Lung (tissue), 12 donors: ENCODE results near the gene BCAS3. TPM values are rescaled to one million over a fixed set of nuclear protein-coding genes. Genes with fewer than 3 reads are reported as not detected.

Experiments used
- ATAC-seq: fragments of 200-7000 bp; cut with Tn5 transposase; one replicate; pipeline ENCODE4 v1.9.1; 2020; ENCODE audit warnings: moderate number of reproducible peaks; ENCODE audit not compliant: insufficient read depth, low FRiP score
- DNase-seq, 3 donors: peaks; one replicate each; pipeline ENCODE4 v3.0.0-alpha.2; 2013 to 2017
- H3K27ac ChIP-seq, 2 donors: one replicate each; pipeline ENCODE4 v1.5.1; 2013; ENCODE audit warnings: mild to moderate bottlenecking in 2 of 2, moderate library complexity in 2 of 2, control low read depth in 1 of 2, inconsistent platforms in 1 of 2, low read depth in 1 of 2, low read length in 1 of 2
- H3K27me3 ChIP-seq, 3 donors: one replicate each; pipeline ENCODE4 v1.5.1; 2013; ENCODE audit warnings: low read length in 2 of 3; ENCODE audit not compliant: control insufficient read depth in 3 of 3, insufficient read depth in 3 of 3
- H3K36me3 ChIP-seq, 4 donors: one replicate each; pipeline ENCODE4 v1.5.1; 2013; ENCODE audit warnings: low read length in 4 of 4, mild to moderate bottlenecking in 1 of 4, moderate library complexity in 1 of 4; ENCODE audit not compliant: control insufficient read depth in 4 of 4, insufficient read depth in 4 of 4
- H3K4me1 ChIP-seq, 5 donors: one replicate each; pipeline ENCODE4 v1.5.1; 2013; ENCODE audit warnings: low read length in 5 of 5, mild to moderate bottlenecking in 2 of 5, moderate library complexity in 1 of 5; ENCODE audit not compliant: control insufficient read depth in 5 of 5, insufficient read depth in 5 of 5
- H3K4me3 ChIP-seq: one replicate; pipeline ENCODE4 v1.5.1; 2013; ENCODE audit warnings: mild to moderate bottlenecking, control low read depth, moderate library complexity
- H3K9ac ChIP-seq, 2 donors: one replicate each; pipeline ENCODE4 v1.5.1; 2013; ENCODE audit warnings: low read length in 2 of 2, control low read depth in 1 of 2; ENCODE audit not compliant: insufficient read depth in 1 of 2
- H3K9me3 ChIP-seq, 4 donors: one replicate each; pipeline ENCODE4 v1.5.1; 2013; ENCODE audit warnings: low read length in 3 of 4, mild to moderate bottlenecking in 1 of 4, moderate library complexity in 1 of 4; ENCODE audit not compliant: control insufficient read depth in 4 of 4, insufficient read depth in 3 of 4
- CTCF ChIP-seq: IDR thresholded peaks from 2 replicates; pipeline ENCODE4 v1.5.1; 2012; ENCODE audit warnings: mild to moderate bottlenecking; ENCODE audit errors: control extremely low read depth, extremely low read depth
- WGBS, 2 donors: extraction: QIAGEN DNeasy Blood & Tissue Kit; methylation state at CpG; one replicate each; pipeline ENCODE4 v1.1.7; 2013; 5-methylcytosine and 5-hydroxymethylcytosine counted together
- polyA plus RNA-seq, 2 donors: library from polyadenylated mRNA; stranded (reverse); fragments of 200-250 nt; gene quantifications; one replicate each; pipeline ENCODE4 v1.2.1, GENCODE V29; 2013
- total RNA-seq, 2 donors: library from RNA; depleted of rRNA in 1 of 2; stranded (reverse); fragments of >200 nt in 1 of 2; gene quantifications; one replicate each; pipeline ENCODE4 v1.2.1, GENCODE V29; 2014 to 2021
- donor health status: control.
- donor health status: control.
- donor health status: Bipolar disorder and iron deficiency.
- donor health status: healthy.
- donor health status: DM: yes; HTN: yes; CAD: no.

BCAS3 gene
- total and polyA plus RNA-seq, 4 donors = 4.0 to 101 (median 20.3) TPM

- WGBS, 2 donors = 81 to 85% methylated on average over 2 of the region's 2 CpGs
- no peak for ATAC-seq
Measured at GRCh38 chr17:61188081-61188480, 510.4 kb downstream of the BCAS3 start.

GRCh38 chr17:61189968-61190367 is 512.3 kb downstream of the BCAS3 start:
- H3K4me3 ChIP-seq = no peak overlapping the region
- H3K4me1 ChIP-seq = peaks cover 0 to 9% (median 2%) of the 10 kb centered on the region in 5 donors
- DNase-seq (no peak), ATAC-seq (no peak)
- no peaks in the 10 kb centered on the region for H3K9me3 ChIP-seq
- TF ChIP-seq CTCF = no peak
- 83 to 86% methylated on average over 4 of the region's 4 CpGs for WGBS, 2 donors
- H3K27me3 ChIP-seq = no peaks in the 10 kb centered on the region
- H3K27ac ChIP-seq = no peak overlapping the region
- H3K36me3 ChIP-seq = no peaks in the 10 kb centered on the region
- H3K9ac ChIP-seq = no peak overlapping the region

More at GRCh38 chr17:61188081-61188480, 510.4 kb downstream of the BCAS3 start:
- Histone ChIP-seq H3K9me3 (no peaks in the 10 kb centered on the region), H3K36me3 (no peaks in the 10 kb centered on the region), H3K27ac (no peak overlapping the region), H3K27me3 (no peaks in the 10 kb centered on the region), H3K9ac (no peak overlapping the region), H3K4me1 (peaks cover 0 to 2% (median 0%) of the 10 kb centered on the region in 5 donors), H3K4me3 (no peak overlapping the region)
- TF ChIP-seq CTCF = no peak
- no peak for DNase-seq

- DNase-seq (peak; percentile 77 to 90 (median 89)), ATAC-seq (no peak)
- H3K36me3 ChIP-seq = no peaks in the 10 kb centered on the region
- H3K9ac ChIP-seq = peak overlapping the region in 1 of 2 donors; percentile 56
- TF ChIP-seq CTCF = no peak
- no peaks in the 10 kb centered on the region for H3K9me3 ChIP-seq
- no peak overlapping the region for H3K4me3 ChIP-seq
- H3K27me3 ChIP-seq = no peaks in the 10 kb centered on the region
- peak overlapping the region in 1 of 2 donors; percentile 77 for H3K27ac ChIP-seq
- 70 to 76% methylated on average over 7 of the region's 7 CpGs for WGBS, 2 donors
- H3K4me1 ChIP-seq = peaks cover 0 to 64% (median 9%) of the 10 kb centered on the region in 5 donors
Measured at GRCh38 chr17:61196302-61196704, 518.7 kb downstream of the BCAS3 start.

GRCh38 chr17:61196799-61197198 is 519.1 kb downstream of the BCAS3 start:
- TF ChIP-seq CTCF = no peak
- Histone ChIP-seq H3K36me3 (no peaks in the 10 kb centered on the region), H3K27me3 (no peaks in the 10 kb centered on the region), H3K9me3 (no peaks in the 10 kb centered on the region), H3K4me1 (peaks cover 0 to 69% (median 9%) of the 10 kb centered on the region in 5 donors), H3K9ac (peak overlapping the region in 1 of 2 donors; percentile 56), H3K4me3 (no peak overlapping the region), H3K27ac (no peak overlapping the region)
- peak in 1 of 3 donors; percentile 86 for DNase-seq
- 64 to 75% methylated on average over 3 of the region's 3 CpGs for WGBS, 2 donors
- ATAC-seq = no peak
